ENCODE results near the gene FAM222B. TPM values are rescaled to one million over a fixed set of nuclear protein-coding genes. Genes with fewer than 3 reads are reported as not detected.

FAM222B gene
- total and polyA plus RNA-seq, 2 of the 4 experiments (the other 2 are of a cell fraction) = 2.5 to 10.8 TPM

- H3K4me3 ChIP-seq (ENCODE audit: insufficient read depth, low read depth, low read length) = no peak overlapping the region
- no peak overlapping the region for H4K91ac ChIP-seq (ENCODE audit: insufficient read depth, low read depth, low read length)
- no peak overlapping the region for H3K18ac ChIP-seq (ENCODE audit: low read depth, low read length)
- no peak overlapping the region for H2BK5ac ChIP-seq (ENCODE audit: low read depth, low read length, poor library complexity, severe bottlenecking)
- no peak overlapping the region for H3K4ac ChIP-seq (ENCODE audit: low read depth, low read length)
- TF ChIP-seq RFX5 (IDR thresholded peaks at IDR 0.05; ENCODE audit: low read depth, low read length) (no peak), CHD1 (IDR thresholded peaks at IDR 0.05; ENCODE audit: low read depth, low read length) (no peak), POLR2A (IDR thresholded peaks at IDR 0.05; ENCODE audit: low read depth, low read length) (no peak), MAZ (IDR thresholded peaks at IDR 0.05; ENCODE audit: borderline replicate concordance, low read depth, low read length) (no peak; the same call in 1 of the 2 replicates), SMC3 (IDR thresholded peaks at IDR 0.05; ENCODE audit: low read depth, low read length) (no peak), RCOR1 (IDR thresholded peaks at IDR 0.05; ENCODE audit: insufficient replicate concordance, low read length) (no peak), NFE2L2 (IDR thresholded peaks at IDR 0.05; ENCODE audit: low read depth, low read length) (no peak), USF2 (IDR thresholded peaks at IDR 0.05; ENCODE audit: low read depth, low read length) (no peak), FOS (IDR thresholded peaks at IDR 0.05; ENCODE audit: low read depth, low read length) (no peak), CEBPB (IDR thresholded peaks at IDR 0.05; ENCODE audit: low read depth, low read length) (no peak), MXI1 (IDR thresholded peaks at IDR 0.05; ENCODE audit: borderline replicate concordance, low read depth, low read length) (no peak), MAFK (IDR thresholded peaks at IDR 0.05; ENCODE audit: low read depth, low read length) (no peak)
- TF ChIP-seq, protein P1, sequence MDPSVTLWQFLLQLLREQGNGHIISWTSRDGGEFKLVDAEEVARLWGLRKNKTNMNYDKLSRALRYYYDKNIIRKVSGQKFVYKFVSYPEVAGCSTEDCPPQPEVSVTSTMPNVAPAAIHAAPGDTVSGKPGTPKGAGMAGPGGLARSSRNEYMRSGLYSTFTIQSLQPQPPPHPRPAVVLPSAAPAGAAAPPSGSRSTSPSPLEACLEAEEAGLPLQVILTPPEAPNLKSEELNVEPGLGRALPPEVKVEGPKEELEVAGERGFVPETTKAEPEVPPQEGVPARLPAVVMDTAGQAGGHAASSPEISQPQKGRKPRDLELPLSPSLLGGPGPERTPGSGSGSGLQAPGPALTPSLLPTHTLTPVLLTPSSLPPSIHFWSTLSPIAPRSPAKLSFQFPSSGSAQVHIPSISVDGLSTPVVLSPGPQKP (IDR thresholded peaks at IDR 0.05; ENCODE audit: borderline replicate concordance, low read depth, low read length) = no peak
- H3K56ac ChIP-seq (ENCODE audit: extremely low read depth, insufficient read depth, low read length) = no peak overlapping the region
- peak; percentile 61 for ATAC-seq (ENCODE audit: low read depth)
- CTCF ChIA-PET = interaction anchor here (1.5 kb wide), 1 partner anchor 8 kb away, joined by 5 read pairs; no protein-coding TSS in a partner anchor
- dilution Hi-C loops (cut with HindIII; ENCODE audit: low sequenced_read_pairs, unreplicated experiment) (no loop called here), in situ Hi-C loops (cut with MboI; ENCODE audit: low sequenced_read_pairs) (loop anchor here (10.0 kb wide), 1 partner anchor 370 kb away; no protein-coding TSS in a partner anchor), intact Hi-C loops (cut with micrococcal nuclease) (no loop called here)
- H4K20me1 ChIP-seq (ENCODE audit: insufficient read depth, low read length) = no peaks in the 10 kb centered on the region
- no peak overlapping the region for H2AK5ac ChIP-seq (ENCODE audit: low read depth, low read length)
- 0 out of 2 replicates have a peak, but pooled peaks cover 2% of the 10 kb centered on the region for H3K4me1 ChIP-seq (ENCODE audit: control insufficient read depth, insufficient read depth, low read length)
- no peak overlapping the region for H3K9ac ChIP-seq (ENCODE audit: low read depth, low read length)
- WGBS, 2 experiments (ENCODE audit: extremely low coverage in 2 of 2, insufficient read length in 1 of 2) = 0% methylated on average over 1 of the region's 5 CpGs; no CpG with 5 or more reads in 1 of the 2 experiments
- no peaks in the 10 kb centered on the region for H3K27me3 ChIP-seq (ENCODE audit: control insufficient read depth, insufficient read depth, low read length)
- no TSS peak for BruUV-seq (replicated peaks)
- POLR2A ChIA-PET (ENCODE audit: unreplicated experiment) = no interaction called here
- no peaks in the 10 kb centered on the region for H3K79me1 ChIP-seq (ENCODE audit: low read depth in 1 of 2, low read length in 2 of 2)
- H3K4me2 ChIP-seq (ENCODE audit: low read depth, low read length) = no peak overlapping the region
- no peak overlapping the region for H2BK120ac ChIP-seq (ENCODE audit: low read depth, low read length)
- H2AFZ ChIP-seq (replicated peaks; ENCODE audit: low read length, poor library complexity) = peak overlapping the region; percentile 49
- H4K5ac ChIP-seq (ENCODE audit: low read depth, low read length) = no peak overlapping the region
- no peaks in the 10 kb centered on the region for H3K9me1 ChIP-seq (ENCODE audit: insufficient read depth, low read length)
- peak overlapping the region; percentile 42 for H2AK9ac ChIP-seq (replicated peaks; ENCODE audit: low read depth, low read length, poor library complexity)
- no peak overlapping the region for H2BK20ac ChIP-seq (ENCODE audit: low read depth, low read length)
- H3K9me3 ChIP-seq (ENCODE audit: control insufficient read depth, insufficient read depth, low read length) = no peaks in the 10 kb centered on the region
- no peak overlapping the region for H3K23ac ChIP-seq (ENCODE audit: low read depth, low read length)
- no peak overlapping the region for H4K8ac ChIP-seq (ENCODE audit: low read depth in 2 of 2, low read length in 2 of 2)
- H3K27ac ChIP-seq (ENCODE audit: insufficient read depth, low read length) = no peak overlapping the region
- no peak overlapping the region; the same call in 1 of the 2 replicates for H3K14ac ChIP-seq (replicated peaks; ENCODE audit: low read depth, low read length)
- DNase-seq = no peak
- H3K36me3 ChIP-seq (ENCODE audit: control insufficient read depth, insufficient read depth, low read length) = no peaks in the 10 kb centered on the region
- H2BK15ac ChIP-seq (ENCODE audit: low read depth, low read length) = no peak overlapping the region
Measured at GRCh38 chr17:28735242-28735722, 107.3 kb downstream of the FAM222B start.

Measured in IMR-90 (cell line).